Activated naive CD8-positive, alpha-beta T cell treated with anti-CD3 and anti-CD28 coated beads for 36 hours (primary cell): Measurements from ENCODE around the gene DHX15. TPM values are rescaled to one million over a fixed set of nuclear protein-coding genes. Genes with fewer than 3 reads are reported as not detected.

Source experiments
- DNase-seq: peaks from one replicate; pipeline ENCODE4 v3.0.0; 2021
- H3K27ac Mint-ChIP-seq: one replicate; pipeline ENCODE4 v1.8.0; 2022; ENCODE audit warnings: mild to moderate bottlenecking, moderate library complexity, mixed read lengths
- H3K27me3 Mint-ChIP-seq: one replicate; pipeline ENCODE4 v1.8.0; 2022; ENCODE audit warnings: mild to moderate bottlenecking, mixed read lengths
- H3K36me3 Mint-ChIP-seq: one replicate; pipeline ENCODE4 v1.8.0; 2021; ENCODE audit warnings: mild to moderate bottlenecking, mixed read lengths
- H3K4me1 Mint-ChIP-seq: one replicate; pipeline ENCODE4 v1.8.0; 2021; ENCODE audit warnings: mixed read lengths
- H3K4me3 Mint-ChIP-seq: one replicate; pipeline ENCODE4 v1.8.0; 2022; ENCODE audit warnings: mild to moderate bottlenecking, moderate library complexity, mixed read lengths
- H3K9me3 Mint-ChIP-seq: one replicate; pipeline ENCODE4 v1.8.0; 2022; ENCODE audit warnings: mixed read lengths
- total RNA-seq, 2 experiments: library from RNA; stranded (reverse); gene quantifications; one replicate each; pipeline ENCODE4 v1.2.3, GENCODE V29; 2021

DHX15 gene
- total RNA-seq, 2 experiments from 2014 or later, result 231 to 236 TPM

GRCh38 chr4:24598025-24598424 is 13.7 kb upstream of the DHX15 start:
- no peak for DNase-seq
- Mint-ChIP-seq H3K9me3 (no peaks in the 10 kb centered on the region), H3K36me3 (no peaks in the 10 kb centered on the region), H3K27ac (no peak overlapping the region), H3K27me3 (no peaks in the 10 kb centered on the region), H3K4me3 (no peak overlapping the region), H3K4me1 (no peaks in the 10 kb centered on the region)

- no peak for DNase-seq
- Mint-ChIP-seq H3K4me3 (no peak overlapping the region), H3K27ac (no peak overlapping the region), H3K27me3 (peaks cover 3% of the 10 kb centered on the region), H3K4me1 (no peaks in the 10 kb centered on the region), H3K9me3 (peaks cover 9% of the 10 kb centered on the region), H3K36me3 (peaks cover 3% of the 10 kb centered on the region)
These were observed 11.3 kb upstream of the DHX15 start for GRCh38 chr4:24595659-24596058.

GRCh38 chr4:24594887-24595286 is 10.5 kb upstream of the DHX15 start:
- Mint-ChIP-seq H3K36me3 (peaks cover 3% of the 10 kb centered on the region), H3K4me1 (no peaks in the 10 kb centered on the region), H3K9me3 (peaks cover 15% of the 10 kb centered on the region), H3K4me3 (no peak overlapping the region), H3K27ac (no peak overlapping the region), H3K27me3 (peaks cover 3% of the 10 kb centered on the region)
- no peak for DNase-seq

- H3K9me3 Mint-ChIP-seq, result peaks cover 17% of the 10 kb centered on the region
- H3K27me3 Mint-ChIP-seq, result peaks cover 3% of the 10 kb centered on the region
These were observed 5.1 kb upstream of the DHX15 start for GRCh38 chr4:24589448-24589847.

GRCh38 chr4:24588216-24588954 is 4.0 kb upstream of the DHX15 start:
- Mint-ChIP-seq H3K4me1 (peaks cover 9% of the 10 kb centered on the region), H3K4me3 (no peak overlapping the region), H3K27me3 (peaks cover 3% of the 10 kb centered on the region), H3K36me3 (peaks cover 15% of the 10 kb centered on the region), H3K9me3 (peaks cover 17% of the 10 kb centered on the region), H3K27ac (no peak overlapping the region)
- no peak for DNase-seq

More at GRCh38 chr4:24589448-24589847, 5.1 kb upstream of the DHX15 start:
- Mint-ChIP-seq H3K4me3 (no peak overlapping the region), H3K4me1 (peaks cover 9% of the 10 kb centered on the region), H3K36me3 (peaks cover 10% of the 10 kb centered on the region), H3K27ac (no peak overlapping the region)
- no peak for DNase-seq

GRCh38 chr4:24583451-24584210 is 723 bp downstream of the DHX15 start:
- Mint-ChIP-seq H3K27ac (peak overlapping the region; percentile 99), H3K36me3 (peaks cover 48% of the 10 kb centered on the region), H3K4me1 (peaks cover 38% of the 10 kb centered on the region), H3K9me3 (peaks cover 2% of the 10 kb centered on the region), H3K4me3 (peak overlapping the region; percentile 99), H3K27me3 (no peaks in the 10 kb centered on the region)
- peak; percentile 47 for DNase-seq

- Mint-ChIP-seq H3K9me3 (peaks cover 2% of the 10 kb centered on the region), H3K4me3 (peak overlapping the region; percentile 99), H3K27me3 (no peaks in the 10 kb centered on the region), H3K4me1 (peaks cover 51% of the 10 kb centered on the region), H3K27ac (peak overlapping the region; percentile 99), H3K36me3 (peaks cover 56% of the 10 kb centered on the region)
- no peak for DNase-seq
These were observed 2.0 kb downstream of the DHX15 start for GRCh38 chr4:24582235-24582832.

GRCh38 chr4:24578364-24578763 is 6.0 kb downstream of the DHX15 start:
- no peaks in the 10 kb centered on the region for H3K27me3 Mint-ChIP-seq
- peak overlapping the region; percentile 35 for H3K4me3 Mint-ChIP-seq
- DNase-seq, result no peak
- H3K36me3 Mint-ChIP-seq, result peaks cover 82% of the 10 kb centered on the region
- peaks cover 68% of the 10 kb centered on the region for H3K4me1 Mint-ChIP-seq
- H3K9me3 Mint-ChIP-seq, result peaks cover 2% of the 10 kb centered on the region
- no peak overlapping the region for H3K27ac Mint-ChIP-seq

- DNase-seq, result no peak
- Mint-ChIP-seq H3K27ac (no peak overlapping the region), H3K4me1 (peaks cover 66% of the 10 kb centered on the region), H3K27me3 (no peaks in the 10 kb centered on the region), H3K4me3 (no peak overlapping the region), H3K9me3 (peaks cover 1% of the 10 kb centered on the region), H3K36me3 (peaks cover 76% of the 10 kb centered on the region)
These were observed 8.1 kb downstream of the DHX15 start for GRCh38 chr4:24576276-24576675.

GRCh38 chr4:24574236-24574635 is 10.1 kb downstream of the DHX15 start:
- no peak overlapping the region for H3K27ac Mint-ChIP-seq
- no peak for DNase-seq
- peaks cover 70% of the 10 kb centered on the region for H3K4me1 Mint-ChIP-seq
- H3K27me3 Mint-ChIP-seq, result no peaks in the 10 kb centered on the region
- no peaks in the 10 kb centered on the region for H3K9me3 Mint-ChIP-seq
- no peak overlapping the region for H3K4me3 Mint-ChIP-seq
- H3K36me3 Mint-ChIP-seq, result peaks cover 81% of the 10 kb centered on the region

- H3K4me1 Mint-ChIP-seq, result peaks cover 68% of the 10 kb centered on the region
- no peak for DNase-seq
- peaks cover 80% of the 10 kb centered on the region for H3K36me3 Mint-ChIP-seq
- H3K4me3 Mint-ChIP-seq, result no peak overlapping the region
- H3K9me3 Mint-ChIP-seq, result no peaks in the 10 kb centered on the region
- no peaks in the 10 kb centered on the region for H3K27me3 Mint-ChIP-seq
- no peak overlapping the region for H3K27ac Mint-ChIP-seq
These were observed 10.8 kb downstream of the DHX15 start for GRCh38 chr4:24573582-24573981.

GRCh38 chr4:24570574-24571236 is 13.6 kb downstream of the DHX15 start:
- H3K4me3 Mint-ChIP-seq, result no peak overlapping the region
- peaks cover 51% of the 10 kb centered on the region for H3K4me1 Mint-ChIP-seq

GRCh38 chr4:24570172-24570571 is 14.2 kb downstream of the DHX15 start:
- Mint-ChIP-seq H3K27ac (no peak overlapping the region), H3K4me3 (no peak overlapping the region), H3K9me3 (no peaks in the 10 kb centered on the region), H3K4me1 (peaks cover 53% of the 10 kb centered on the region), H3K27me3 (no peaks in the 10 kb centered on the region), H3K36me3 (peaks cover 78% of the 10 kb centered on the region)
- DNase-seq, result no peak

More at GRCh38 chr4:24570574-24571236, 13.6 kb downstream of the DHX15 start:
- DNase-seq, result no peak
- Mint-ChIP-seq H3K36me3 (peaks cover 79% of the 10 kb centered on the region), H3K27ac (no peak overlapping the region), H3K9me3 (no peaks in the 10 kb centered on the region), H3K27me3 (no peaks in the 10 kb centered on the region)

- peaks cover 56% of the 10 kb centered on the region for H3K4me1 Mint-ChIP-seq
- DNase-seq, result no peak
- no peaks in the 10 kb centered on the region for H3K27me3 Mint-ChIP-seq
- no peak overlapping the region for H3K4me3 Mint-ChIP-seq
- peaks cover 80% of the 10 kb centered on the region for H3K36me3 Mint-ChIP-seq
- no peak overlapping the region for H3K27ac Mint-ChIP-seq
- no peaks in the 10 kb centered on the region for H3K9me3 Mint-ChIP-seq
These were observed 14.7 kb downstream of the DHX15 start for GRCh38 chr4:24569662-24570061.

- H3K27ac Mint-ChIP-seq, result no peak overlapping the region
- no peaks in the 10 kb centered on the region for H3K9me3 Mint-ChIP-seq
- no peaks in the 10 kb centered on the region for H3K27me3 Mint-ChIP-seq
- peaks cover 57% of the 10 kb centered on the region for H3K4me1 Mint-ChIP-seq
- H3K36me3 Mint-ChIP-seq, result peaks cover 80% of the 10 kb centered on the region
- no peak overlapping the region for H3K4me3 Mint-ChIP-seq
- DNase-seq, result no peak
These were observed 15.9 kb downstream of the DHX15 start for GRCh38 chr4:24568425-24568824.
